Activated CD4-positive, CD25-positive, alpha-beta regulatory T cell (primary cell): ENCODE data around the gene PGBD5.
A peak's percentile ranks its signal among the peaks of the same experiment; 100 is the strongest.

Experiments
- DNase-seq, 4 experiments: peaks; one replicate each; lab custom pipeline; 2025; lab: John Stamatoyannopoulos, UW

Gene PGBD5

GRCh38 chr1:230322967-230323547 is 103.1 kb downstream of the PGBD5 start:
- no peak for DNase-seq

GRCh38 chr1:230322421-230322756 is 103.7 kb downstream of the PGBD5 start:
- no peak for DNase-seq

- DNase-seq, result no peak
Observed at GRCh38 chr1:230321741-230322420, 104.3 kb downstream of the PGBD5 start.

- DNase-seq, result no peak
Observed at GRCh38 chr1:230321341-230321740, 104.8 kb downstream of the PGBD5 start.

GRCh38 chr1:230320804-230321203 is 105.3 kb downstream of the PGBD5 start:
- no peak for DNase-seq

GRCh38 chr1:230319014-230319747 is 107.0 kb downstream of the PGBD5 start:
- DNase-seq, result no peak

- no peak for DNase-seq
Observed at GRCh38 chr1:230317823-230318819, 108.0 kb downstream of the PGBD5 start.

- DNase-seq, result no peak
Observed at GRCh38 chr1:230316864-230317745, 109.0 kb downstream of the PGBD5 start.

GRCh38 chr1:230315099-230315498 is 111.0 kb downstream of the PGBD5 start:
- DNase-seq, result no peak

GRCh38 chr1:230314142-230314470 is 112.0 kb downstream of the PGBD5 start:
- no peak for DNase-seq

- no peak for DNase-seq
Observed at GRCh38 chr1:230313453-230314141, 112.5 kb downstream of the PGBD5 start.

- no peak for DNase-seq
Observed at GRCh38 chr1:230312676-230313075, 113.5 kb downstream of the PGBD5 start.

- DNase-seq, result peak; percentile 15 to 22 (median 17)
Observed at GRCh38 chr1:230310381-230311163, 115.6 kb downstream of the PGBD5 start.

GRCh38 chr1:230309646-230310177 is 116.4 kb downstream of the PGBD5 start:
- DNase-seq, result no peak

GRCh38 chr1:230308821-230309220 is 117.3 kb downstream of the PGBD5 start:
- DNase-seq, result no peak

- no peak for DNase-seq
Observed at GRCh38 chr1:230308039-230308438, 118.1 kb downstream of the PGBD5 start.

- no peak for DNase-seq
Observed at GRCh38 chr1:230307213-230307612, 118.9 kb downstream of the PGBD5 start.

GRCh38 chr1:230306169-230306568 is 120.0 kb downstream of the PGBD5 start:
- no peak for DNase-seq

- no peak for DNase-seq
Observed at GRCh38 chr1:230303822-230304221, 122.3 kb downstream of the PGBD5 start.

GRCh38 chr1:230303069-230303468 is 123.1 kb downstream of the PGBD5 start:
- DNase-seq, result no peak
